ENCODE results near the gene VIM. TPM values are rescaled to one million over a fixed set of nuclear protein-coding genes. Genes with fewer than 3 reads are reported as not detected.
A peak's percentile ranks its signal among the peaks of the same experiment; 100 is the strongest.
"Not testable (repeated sequence)": the region's sequence is repeated elsewhere in the genome, so short reads cannot be mapped to it uniquely, and the experiment has no call there.

Gene VIM
- total RNA-seq, 2 experiments from 2014 or later: 2,572 to 2,607 TPM

GRCh38 chr10:17248964-17249363 is 20.9 kb downstream of the VIM start:
- no peaks in the 10 kb centered on the region for H3K4me1 Mint-ChIP-seq
- POLR2A ChIA-PET: no interaction called here
- H3K27me3 Mint-ChIP-seq: peaks cover 2% of the 10 kb centered on the region

GRCh38 chr10:17249820-17250219 is 21.8 kb downstream of the VIM start:
- POLR2A ChIA-PET: no interaction called here
- Mint-ChIP-seq H3K36me3 (ENCODE audit: low read depth) (peaks cover 11% of the 10 kb centered on the region), H3K9me3 (peaks cover 6% of the 10 kb centered on the region), H3K4me1 (no peaks in the 10 kb centered on the region), H3K27me3 (peaks cover 2% of the 10 kb centered on the region), H3K4me3 (no peak overlapping the region), H3K27ac (no peak overlapping the region)
- CTCF ChIA-PET: no interaction called here
- DNase-seq: no peak

More at GRCh38 chr10:17248964-17249363, 20.9 kb downstream of the VIM start:
- CTCF ChIA-PET: interaction anchor here (0.6 kb wide), 1 partner anchor 400 kb away, joined by 3 read pairs; no protein-coding TSS in a partner anchor
- Mint-ChIP-seq H3K9me3 (peaks cover 6% of the 10 kb centered on the region), H3K36me3 (ENCODE audit: low read depth) (peaks cover 11% of the 10 kb centered on the region), H3K4me3 (no peak overlapping the region), H3K27ac (no peak overlapping the region)
- DNase-seq: no peak

GRCh38 chr10:17250736-17251135 is 22.7 kb downstream of the VIM start:
- CTCF ChIA-PET: no interaction called here
- Mint-ChIP-seq H3K36me3 (ENCODE audit: low read depth) (peaks cover 11% of the 10 kb centered on the region), H3K27ac (no peak overlapping the region), H3K9me3 (peaks cover 6% of the 10 kb centered on the region), H3K4me1 (peaks cover 5% of the 10 kb centered on the region), H3K4me3 (no peak overlapping the region), H3K27me3 (peaks cover 2% of the 10 kb centered on the region)
- DNase-seq: no peak
- POLR2A ChIA-PET: interaction anchor here (1.6 kb wide), 1 partner anchor 21 kb away, joined by 3 read pairs; no protein-coding TSS in a partner anchor

- H3K27me3 Mint-ChIP-seq; H3K4me3 Mint-ChIP-seq; H3K27ac Mint-ChIP-seq; H3K36me3 Mint-ChIP-seq (ENCODE audit: low read depth); DNase-seq; H3K9me3 Mint-ChIP-seq: not testable (repeated sequence)
- ChIA-PET POLR2A (interaction anchor here (1.2 kb wide), 1 partner anchor 437 kb away, joined by 4 read pairs; the partner anchor contains the start of gene RSU1), CTCF (interaction anchor here (0.9 to 4.0 kb wide), 3 partner anchors 407 to 426 kb away, joined by 3 to 26 read pairs (median 8); no protein-coding TSS in a partner anchor)
- peaks cover 16% of the 10 kb centered on the region for H3K4me1 Mint-ChIP-seq
Measured at GRCh38 chr10:17254543-17255050, 26.6 kb downstream of the VIM start.

- Mint-ChIP-seq H3K9me3 (no peaks in the 10 kb centered on the region), H3K27ac (no peak overlapping the region), H3K4me1 (peaks cover 16% of the 10 kb centered on the region), H3K4me3 (no peak overlapping the region), H3K27me3 (no peaks in the 10 kb centered on the region), H3K36me3 (ENCODE audit: low read depth) (no peaks in the 10 kb centered on the region)
- ChIA-PET POLR2A (interaction anchor here (0.9 to 1.2 kb wide), 2 partner anchors 25 to 438 kb away, joined by 3 to 4 read pairs; partner anchors contain the start of gene RSU1), CTCF (interaction anchor here (2.2 to 4.0 kb wide), 2 partner anchors 412 to 427 kb away, joined by 8 to 26 read pairs; no protein-coding TSS in a partner anchor)
- no peak for DNase-seq
Measured at GRCh38 chr10:17255512-17255911, 27.5 kb downstream of the VIM start.

- H3K27ac Mint-ChIP-seq: no peak overlapping the region
Measured at GRCh38 chr10:17256051-17256450, 28.0 kb downstream of the VIM start.

GRCh38 chr10:17256627-17257026 is 28.6 kb downstream of the VIM start:
- H3K4me3 Mint-ChIP-seq: no peak overlapping the region
- peaks cover 16% of the 10 kb centered on the region for H3K4me1 Mint-ChIP-seq
- H3K27ac Mint-ChIP-seq: no peak overlapping the region
- H3K27me3 Mint-ChIP-seq: no peaks in the 10 kb centered on the region
- ChIA-PET POLR2A (interaction anchor here (0.8 to 1.3 kb wide), 4 partner anchors 21 to 365 kb away, joined by 3 to 4 read pairs (median 3); partner anchors contain the start of gene TRDMT1), CTCF (interaction anchor here (0.6 to 4.0 kb wide), 19 partner anchors 12 to 441 kb away, joined by 3 to 26 read pairs (median 3); partner anchors contain the start of genes RSU1 and TRDMT1)
- DNase-seq: no peak
- peaks cover 4% of the 10 kb centered on the region for H3K9me3 Mint-ChIP-seq
- peaks cover under 1% of the 10 kb centered on the region for H3K36me3 Mint-ChIP-seq (ENCODE audit: low read depth)

More at GRCh38 chr10:17256051-17256450, 28.0 kb downstream of the VIM start:
- Mint-ChIP-seq H3K9me3 (no peaks in the 10 kb centered on the region), H3K4me3 (no peak overlapping the region), H3K36me3 (ENCODE audit: low read depth) (no peaks in the 10 kb centered on the region), H3K27me3 (no peaks in the 10 kb centered on the region), H3K4me1 (peaks cover 16% of the 10 kb centered on the region)
- POLR2A ChIA-PET: interaction anchor here (0.9 to 1.3 kb wide), 3 partner anchors 21 to 365 kb away, joined by 3 to 4 read pairs (median 3); partner anchors contain the start of gene TRDMT1
- CTCF ChIA-PET: interaction anchor here (1.1 to 4.0 kb wide), 8 partner anchors 55 to 439 kb away, joined by 3 to 26 read pairs (median 4); partner anchors contain the start of genes RSU1 and TRDMT1
- DNase-seq: no peak

- H3K36me3 Mint-ChIP-seq (ENCODE audit: low read depth): peaks cover 4% of the 10 kb centered on the region
- H3K4me1 Mint-ChIP-seq: peaks cover 16% of the 10 kb centered on the region
- peaks cover 9% of the 10 kb centered on the region for H3K9me3 Mint-ChIP-seq
- H3K27me3 Mint-ChIP-seq: no peaks in the 10 kb centered on the region
- peak; percentile 57 for DNase-seq
- CTCF ChIA-PET: interaction anchor here (0.9 to 4.0 kb wide), 13 partner anchors 11 to 440 kb away, joined by 3 to 26 read pairs (median 4); partner anchors contain the start of gene RSU1
- H3K27ac Mint-ChIP-seq: no peak overlapping the region
- POLR2A ChIA-PET: interaction anchor here (1.3 kb wide), 1 partner anchor 366 kb away, joined by 4 read pairs; no protein-coding TSS in a partner anchor
- no peak overlapping the region for H3K4me3 Mint-ChIP-seq
Measured at GRCh38 chr10:17257466-17258321, 29.7 kb downstream of the VIM start.

GRCh38 chr10:17262502-17262901 is 34.5 kb downstream of the VIM start:
- Mint-ChIP-seq H3K9me3 (peaks cover 27% of the 10 kb centered on the region), H3K27me3 (peaks cover 4% of the 10 kb centered on the region), H3K36me3 (ENCODE audit: low read depth) (peaks cover 12% of the 10 kb centered on the region), H3K4me3 (no peak overlapping the region), H3K4me1 (peaks cover 3% of the 10 kb centered on the region), H3K27ac (no peak overlapping the region)
- POLR2A ChIA-PET: no interaction called here
- DNase-seq: no peak
- CTCF ChIA-PET: no interaction called here

- POLR2A ChIA-PET: no interaction called here
- CTCF ChIA-PET: no interaction called here
- H3K4me3 Mint-ChIP-seq: no peak overlapping the region
Measured at GRCh38 chr10:17263580-17263979, 35.5 kb downstream of the VIM start.

GRCh38 chr10:17265468-17265867 is 37.4 kb downstream of the VIM start:
- H3K27ac Mint-ChIP-seq: no peak overlapping the region
- peaks cover 18% of the 10 kb centered on the region for H3K27me3 Mint-ChIP-seq
- H3K36me3 Mint-ChIP-seq (ENCODE audit: low read depth): peaks cover 12% of the 10 kb centered on the region

More at GRCh38 chr10:17263580-17263979, 35.5 kb downstream of the VIM start:
- Mint-ChIP-seq H3K4me1 (no peaks in the 10 kb centered on the region), H3K27ac (no peak overlapping the region), H3K9me3 (peaks cover 27% of the 10 kb centered on the region), H3K27me3 (peaks cover 10% of the 10 kb centered on the region), H3K36me3 (ENCODE audit: low read depth) (peaks cover 12% of the 10 kb centered on the region)
- DNase-seq: no peak

GRCh38 chr10:17266549-17266948 is 38.5 kb downstream of the VIM start:
- H3K36me3 Mint-ChIP-seq (ENCODE audit: low read depth): peaks cover 12% of the 10 kb centered on the region
- not testable (repeated sequence) for H3K27ac Mint-ChIP-seq, H3K4me1 Mint-ChIP-seq, DNase-seq, H3K4me3 Mint-ChIP-seq
- H3K27me3 Mint-ChIP-seq: peaks cover 19% of the 10 kb centered on the region
- ChIA-PET POLR2A (interaction anchor here (0.6 kb wide), 1 partner anchor 81 kb away, joined by 3 read pairs; no protein-coding TSS in a partner anchor), CTCF (interaction anchor here (1.0 kb wide), 1 partner anchor 10 kb away, joined by 3 read pairs; no protein-coding TSS in a partner anchor)
- H3K9me3 Mint-ChIP-seq: peaks cover 23% of the 10 kb centered on the region

More at GRCh38 chr10:17265468-17265867, 37.4 kb downstream of the VIM start:
- DNase-seq: no peak
- CTCF ChIA-PET: no interaction called here
- H3K4me3 Mint-ChIP-seq: no peak overlapping the region
- POLR2A ChIA-PET: no interaction called here
- no peaks in the 10 kb centered on the region for H3K4me1 Mint-ChIP-seq
- peaks cover 27% of the 10 kb centered on the region for H3K9me3 Mint-ChIP-seq

- POLR2A ChIA-PET: no interaction called here
Measured at GRCh38 chr10:17272648-17273047, 44.6 kb downstream of the VIM start.

More at GRCh38 chr10:17272648-17273047, 44.6 kb downstream of the VIM start:
- DNase-seq: no peak
- Mint-ChIP-seq H3K9me3 (no peaks in the 10 kb centered on the region), H3K4me1 (peaks cover 2% of the 10 kb centered on the region), H3K27me3 (peaks cover 18% of the 10 kb centered on the region), H3K4me3 (no peak overlapping the region), H3K27ac (no peak overlapping the region), H3K36me3 (ENCODE audit: low read depth) (no peaks in the 10 kb centered on the region)
- CTCF ChIA-PET: interaction anchor here (0.9 kb wide), 1 partner anchor 419 kb away, joined by 3 read pairs; no protein-coding TSS in a partner anchor

Data from activated CD4-positive, alpha-beta memory T cell treated with anti-CD3 and anti-CD28 coated beads, Interleukin-2, amount 10 ng/mL, durations not matched to agents 7 days and 5 days (primary cell).